ENCODE measurements around the gene GH1.
"Not testable (repeated sequence)": the region's sequence is repeated elsewhere in the genome, so short reads cannot be mapped to it uniquely, and the experiment has no call there.

GH1 gene

GRCh38 chr17:63896524-63897354 lies 21.9 kb downstream of the GH1 start, which contains the start of gene CSH1:
Gene CSH1, minus strand, starts transcription at chr17:63896574. Its CDS starts 63 bp downstream, at chr17:63896511.
- DNase-seq (ENCODE audit: low spot score): not testable (repeated sequence)

GRCh38 chr17:63894821-63895220 lies 23.8 kb downstream of the GH1 start:
- DNase-seq (ENCODE audit: low spot score): not testable (repeated sequence)

- DNase-seq (ENCODE audit: low spot score): not testable (repeated sequence)
These were observed 24.6 kb downstream of the GH1 start for GRCh38 chr17:63894021-63894420.

GRCh38 chr17:63892316-63893037 lies 26.2 kb downstream of the GH1 start:
- not testable (repeated sequence) for DNase-seq (ENCODE audit: low spot score)

GRCh38 chr17:63889026-63889848 lies 29.4 kb downstream of the GH1 start:
- not testable (repeated sequence) for DNase-seq (ENCODE audit: low spot score)

GRCh38 chr17:63885119-63885518 lies 33.5 kb downstream of the GH1 start:
- not testable (repeated sequence) for DNase-seq (ENCODE audit: low spot score)

- DNase-seq (ENCODE audit: low spot score): not testable (repeated sequence)
These were observed 36.0 kb downstream of the GH1 start for GRCh38 chr17:63882626-63883126.

GRCh38 chr17:63881935-63882601 lies 36.6 kb downstream of the GH1 start, which contains the start of gene GH2:
Gene GH2, minus strand, starts transcription at chr17:63881944. Its CDS starts 143 bp downstream, at chr17:63881801.
- peak; percentile 78 for DNase-seq (ENCODE audit: low spot score)

- not testable (repeated sequence) for DNase-seq (ENCODE audit: low spot score)
These were observed 37.3 kb downstream of the GH1 start for GRCh38 chr17:63881337-63881736.

- no peak for DNase-seq (ENCODE audit: low spot score)
These were observed 37.9 kb downstream of the GH1 start for GRCh38 chr17:63880706-63881105.

- not testable (repeated sequence) for DNase-seq (ENCODE audit: low spot score)
These were observed 40.2 kb downstream of the GH1 start for GRCh38 chr17:63878413-63878812.

GRCh38 chr17:63874693-63875092 lies 43.9 kb downstream of the GH1 start:
- not testable (repeated sequence) for DNase-seq (ENCODE audit: low spot score)

GRCh38 chr17:63874061-63874626 lies 44.5 kb downstream of the GH1 start:
- DNase-seq (ENCODE audit: low spot score): not testable (repeated sequence)

- DNase-seq (ENCODE audit: low spot score): not testable (repeated sequence)
These were observed 45.1 kb downstream of the GH1 start, which contains the start of gene CSH2 for GRCh38 chr17:63873577-63873976. Gene CSH2, minus strand, starts transcription at chr17:63873677. Its CDS starts 63 bp downstream, at chr17:63873614.

- DNase-seq (ENCODE audit: low spot score): not testable (repeated sequence)
These were observed 46.8 kb downstream of the GH1 start for GRCh38 chr17:63871646-63872365.

GRCh38 chr17:63870292-63870665 lies 48.4 kb downstream of the GH1 start:
- not testable (repeated sequence) for DNase-seq (ENCODE audit: low spot score)

GRCh38 chr17:63869491-63870291 lies 48.9 kb downstream of the GH1 start:
- not testable (repeated sequence) for DNase-seq (ENCODE audit: low spot score)

All from AG08396 (cell line).